GM19239 (cell line): Measurements from ENCODE around the gene ADARB2.

Source experiments
- DNase-seq: peaks from one replicate; pipeline ENCODE4 v3.0.0; 2011; ENCODE audit warnings: low spot score; ENCODE audit not compliant: insufficient read length
- FAIRE-seq: peaks from 2 replicates; lab custom pipeline; 2011; peaks lifted over from hg19 to GRCh38; lab: Jason Lieb, UNC

The ADARB2 gene

DNA sequence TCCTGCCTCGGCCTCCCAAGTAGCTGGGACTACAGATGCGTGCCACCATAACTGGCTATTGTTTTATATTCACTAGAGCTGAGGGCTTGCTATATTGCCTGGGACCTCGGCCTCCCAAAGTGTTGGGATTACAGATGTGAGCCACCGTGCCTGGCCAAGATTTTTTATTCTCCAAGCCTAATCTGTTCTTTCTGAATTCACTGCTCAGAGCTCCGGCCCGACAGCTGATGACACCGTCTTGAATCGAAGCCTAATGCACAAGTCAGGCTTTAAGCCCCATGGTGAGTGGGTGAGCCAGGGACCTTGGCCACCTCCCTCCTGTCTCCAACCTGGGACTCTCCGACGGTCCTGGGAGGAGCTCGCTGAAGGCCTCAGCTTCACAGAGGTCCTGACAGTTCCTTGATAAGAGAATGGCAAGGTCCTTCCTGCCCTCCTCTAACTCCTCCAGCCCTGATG lies 342.3 kb downstream of the ADARB2 start:
- DNase-seq = no peak
- FAIRE-seq = no peak

DNA sequence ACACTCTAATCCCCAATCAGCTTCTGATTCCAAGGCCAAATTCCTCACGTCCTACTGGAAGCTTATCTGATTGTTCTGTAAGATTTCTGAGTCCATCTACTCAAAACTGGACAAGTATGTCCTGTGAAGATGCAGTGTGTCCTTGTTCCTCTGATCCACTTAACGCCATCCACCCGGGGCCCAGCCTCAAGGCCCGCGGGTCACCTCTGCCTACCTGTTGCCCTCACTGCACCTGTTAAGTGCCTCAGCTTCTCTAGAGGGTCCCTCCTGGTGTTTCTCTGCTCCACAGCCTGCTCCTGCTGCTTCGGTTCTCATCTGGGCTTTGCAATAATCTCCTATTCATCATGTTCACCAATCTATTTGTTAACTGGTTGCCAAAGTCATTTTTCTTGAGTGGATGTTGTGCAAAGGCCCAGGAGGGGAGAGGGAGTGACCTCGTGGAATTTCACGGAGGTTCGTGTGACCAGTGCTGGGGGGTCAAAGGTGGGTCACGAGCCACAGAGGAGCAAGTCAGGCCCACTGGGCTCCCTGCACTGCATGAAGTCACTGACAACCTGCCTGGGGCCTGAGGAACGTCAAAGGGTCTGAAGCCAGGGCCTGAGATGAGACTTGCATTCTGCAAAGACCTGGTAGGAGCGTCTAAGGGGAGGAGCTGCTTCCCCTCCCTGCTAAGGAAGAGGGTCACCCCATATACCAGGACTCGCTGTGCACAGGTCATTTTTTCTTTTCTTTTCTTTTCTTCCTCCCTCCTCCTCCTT lies 343.0 kb downstream of the ADARB2 start:
- FAIRE-seq (no peak), DNase-seq (no peak)

DNA sequence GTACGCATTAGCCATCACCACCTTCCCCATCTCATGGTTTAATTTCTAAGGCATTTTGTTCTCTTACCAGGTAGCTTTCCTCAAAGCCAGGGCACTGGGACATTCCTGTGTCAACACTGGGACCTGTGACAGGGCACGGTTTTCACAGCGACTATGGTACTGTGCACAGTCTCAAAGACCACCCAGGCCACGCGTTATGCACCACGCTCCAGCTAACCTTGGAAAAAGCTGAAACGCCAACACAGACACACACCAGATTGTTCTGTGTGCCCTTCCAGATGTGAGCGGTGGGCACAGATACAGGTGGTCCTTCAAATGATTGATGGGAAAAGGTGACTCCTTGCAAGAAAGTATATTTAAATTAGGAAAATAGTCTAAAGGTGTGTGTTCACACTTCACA lies 343.8 kb downstream of the ADARB2 start:
- no peak for FAIRE-seq
- DNase-seq = no peak

DNA sequence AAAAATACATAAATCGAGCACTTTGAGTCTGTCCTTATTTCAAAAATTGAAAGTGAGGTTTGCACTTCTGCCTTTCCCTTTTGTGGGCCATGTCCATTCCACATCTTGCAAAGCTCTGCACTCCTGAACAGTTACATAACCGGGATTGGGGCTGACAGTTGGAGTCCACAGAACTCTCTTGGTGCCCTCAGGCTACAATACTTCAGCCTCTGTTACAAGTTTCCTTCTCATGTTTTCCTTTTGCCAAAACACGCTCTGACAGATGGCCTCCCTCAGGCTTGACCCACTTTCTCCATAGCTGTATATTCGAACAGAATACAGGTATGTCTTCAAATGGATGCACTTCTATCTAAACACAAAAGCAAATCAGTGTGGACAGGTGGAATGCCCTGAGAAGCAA lies 345.2 kb downstream of the ADARB2 start:
- DNase-seq (no peak), FAIRE-seq (no peak)

DNA sequence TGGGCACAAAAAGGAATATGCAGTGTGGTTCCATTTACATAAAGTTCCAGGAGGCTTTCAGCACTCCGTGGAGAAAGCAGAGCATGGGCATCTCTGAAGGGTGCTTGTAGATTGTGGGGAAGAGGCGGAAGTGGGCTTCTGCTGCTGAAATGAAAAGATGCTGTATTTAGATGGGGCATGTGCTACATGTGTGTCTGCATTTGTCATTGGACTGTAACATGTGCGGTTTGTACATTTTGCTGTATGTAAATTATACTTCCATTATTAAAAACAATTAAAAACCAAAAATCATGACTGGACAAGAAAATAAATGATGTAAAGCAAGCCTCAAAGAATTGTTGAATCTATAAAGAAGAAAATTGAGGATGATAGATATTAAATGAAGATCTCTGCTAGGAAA lies 347.1 kb downstream of the ADARB2 start:
- FAIRE-seq = no peak

DNA sequence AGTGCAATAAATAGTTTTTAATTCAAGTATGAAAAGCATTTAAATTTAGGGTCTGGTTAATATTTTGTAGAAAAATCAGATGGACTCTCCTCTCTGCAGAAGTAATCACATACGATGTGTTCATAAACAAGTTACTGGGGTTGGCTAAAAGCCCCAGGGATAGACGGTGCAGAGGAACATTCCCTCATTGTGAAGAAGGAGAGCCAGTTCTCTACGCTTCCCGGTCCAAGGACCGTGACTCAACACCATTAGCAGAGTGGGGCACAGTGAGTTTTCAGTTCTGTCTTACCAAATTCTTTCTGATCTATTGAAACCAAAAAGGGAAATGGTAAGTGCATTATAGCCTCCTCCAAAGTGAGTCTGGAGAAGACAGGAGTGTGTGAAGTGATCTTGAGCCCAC lies 353.3 kb downstream of the ADARB2 start:
- DNase-seq (no peak), FAIRE-seq (no peak)

More for the DNA sequence above, 347.1 kb downstream of the ADARB2 start:
- DNase-seq = no peak

DNA sequence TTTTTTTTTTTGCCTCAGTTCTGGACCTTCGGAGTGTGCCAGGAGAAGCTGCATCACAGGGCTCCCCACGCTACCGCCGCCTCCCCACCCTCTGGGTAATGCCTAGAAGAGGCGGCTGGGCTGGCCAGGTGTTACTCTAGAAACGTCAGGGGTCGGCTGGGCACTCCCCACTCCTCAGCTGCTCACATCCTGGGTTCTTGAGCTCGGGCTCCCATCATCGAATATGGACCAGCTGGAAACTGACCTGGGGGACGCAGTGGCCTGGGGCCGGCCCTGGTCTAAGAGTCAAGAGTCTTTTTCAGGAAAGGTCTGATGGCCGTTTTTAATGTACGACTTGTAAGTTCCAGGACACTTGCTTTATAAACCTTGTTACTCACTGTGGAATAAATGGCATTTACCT lies 354.6 kb downstream of the ADARB2 start:
- DNase-seq (no peak), FAIRE-seq (no peak)

GRCh38 chr10:1381339-1381738 lies 356.0 kb downstream of the ADARB2 start:
- FAIRE-seq = no peak
- no peak for DNase-seq

DNA sequence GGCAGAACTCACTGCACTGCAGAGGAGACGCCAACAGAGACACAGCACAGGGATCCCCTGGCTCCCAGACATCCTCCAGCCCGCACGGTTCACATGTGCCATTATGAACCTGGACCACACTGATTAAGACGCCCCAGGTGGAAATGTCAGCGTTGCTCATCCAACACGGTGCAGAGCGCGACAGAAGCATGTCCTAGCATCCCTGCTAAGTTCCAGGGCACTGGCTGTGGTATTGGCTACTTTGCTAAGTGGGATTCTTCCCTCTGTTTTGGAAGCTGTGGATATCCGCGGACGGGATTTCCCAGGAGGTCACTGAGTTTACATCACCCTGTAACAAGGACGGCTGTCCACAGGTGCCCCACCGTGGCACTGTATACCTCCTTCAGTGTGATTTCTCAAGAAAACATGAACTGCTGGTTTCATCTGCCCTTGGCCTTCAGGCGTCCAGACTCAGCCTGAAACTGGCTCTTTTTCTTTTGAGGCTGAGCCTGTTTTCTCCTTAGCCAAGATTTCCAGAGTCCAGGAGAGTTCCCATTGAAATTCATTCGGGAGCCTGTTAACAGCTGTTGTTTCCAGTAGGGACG lies 357.1 kb downstream of the ADARB2 start:
- FAIRE-seq (no peak), DNase-seq (no peak)

DNA sequence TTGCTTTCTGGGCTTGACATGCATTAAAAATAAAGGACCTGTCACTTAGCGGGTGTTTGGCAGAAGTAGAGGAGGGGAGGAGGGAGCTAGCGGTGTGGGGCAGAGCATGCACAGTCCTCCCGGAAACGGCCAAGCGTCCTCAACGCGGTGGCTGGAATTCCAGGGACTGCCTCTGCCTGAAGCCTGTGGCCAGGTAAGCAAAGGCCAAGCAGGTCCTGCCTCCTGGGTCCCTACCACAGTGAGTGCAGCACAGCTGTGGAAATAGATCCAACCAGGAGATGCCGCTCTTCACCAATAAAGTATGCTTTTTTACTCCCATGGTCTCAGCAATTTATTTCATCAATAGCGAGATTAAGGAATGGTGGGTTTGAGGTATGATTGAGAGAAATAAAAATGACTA lies 357.7 kb downstream of the ADARB2 start:
- FAIRE-seq = no peak

GRCh38 chr10:1378473-1378872 lies 358.9 kb downstream of the ADARB2 start:
- DNase-seq = no peak
- no peak for FAIRE-seq

More for the DNA sequence above, 357.7 kb downstream of the ADARB2 start:
- DNase-seq = no peak

- no peak for FAIRE-seq
These were observed 359.5 kb downstream of the ADARB2 start for GRCh38 chr10:1377740-1378397.

DNA sequence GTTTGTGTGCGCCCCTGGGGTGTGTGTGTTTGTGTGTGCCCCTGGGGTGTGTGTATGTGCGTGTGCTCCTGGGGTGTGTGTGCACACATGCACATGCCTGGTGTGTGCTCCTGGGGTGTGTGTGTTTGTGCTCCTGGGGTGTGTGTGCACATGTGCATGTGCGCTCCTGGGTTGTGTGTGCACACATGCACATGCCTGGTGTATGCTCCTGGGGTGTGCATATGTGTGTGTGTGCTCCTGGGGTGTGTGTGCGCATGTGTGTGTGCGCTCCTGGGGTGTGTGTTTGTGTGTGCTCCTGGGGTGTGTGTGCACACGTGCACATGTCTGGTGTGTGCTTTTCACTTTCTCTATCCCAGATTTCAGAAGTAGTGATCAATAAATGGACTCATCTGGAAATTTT lies 360.1 kb downstream of the ADARB2 start:
- FAIRE-seq = no peak

More at GRCh38 chr10:1377740-1378397, 359.5 kb downstream of the ADARB2 start:
- DNase-seq = no peak

DNA sequence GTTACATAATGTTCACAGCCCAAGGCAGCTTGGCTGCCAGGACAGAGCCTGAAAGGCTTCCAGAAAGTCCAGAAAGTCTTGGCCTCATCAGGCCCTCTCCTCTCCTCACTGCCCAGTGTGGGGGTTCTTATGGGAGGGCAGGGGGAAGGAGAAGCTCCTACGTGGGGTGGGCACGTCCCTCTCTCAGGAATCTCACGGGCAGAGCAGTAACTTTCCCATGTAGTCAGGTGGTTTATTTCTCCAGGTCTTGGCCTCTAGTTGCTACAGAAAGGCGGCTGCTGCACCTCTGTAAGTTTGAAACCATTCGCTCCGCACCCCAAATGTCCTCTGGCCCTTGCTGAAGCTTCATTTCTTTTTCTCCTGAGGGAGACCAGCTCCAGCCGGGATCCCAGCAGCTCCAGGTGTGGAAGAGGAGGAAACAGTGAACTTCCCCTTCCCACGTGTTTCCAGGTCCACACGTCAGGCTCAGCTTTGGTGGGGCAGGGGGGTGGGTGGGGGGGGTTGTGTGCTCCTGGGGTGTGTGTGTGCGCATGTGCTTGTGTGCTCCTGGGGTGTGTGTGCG lies 360.9 kb downstream of the ADARB2 start:
- no peak for FAIRE-seq
- DNase-seq = no peak

More for the DNA sequence above, 360.1 kb downstream of the ADARB2 start:
- no peak for DNase-seq

DNA sequence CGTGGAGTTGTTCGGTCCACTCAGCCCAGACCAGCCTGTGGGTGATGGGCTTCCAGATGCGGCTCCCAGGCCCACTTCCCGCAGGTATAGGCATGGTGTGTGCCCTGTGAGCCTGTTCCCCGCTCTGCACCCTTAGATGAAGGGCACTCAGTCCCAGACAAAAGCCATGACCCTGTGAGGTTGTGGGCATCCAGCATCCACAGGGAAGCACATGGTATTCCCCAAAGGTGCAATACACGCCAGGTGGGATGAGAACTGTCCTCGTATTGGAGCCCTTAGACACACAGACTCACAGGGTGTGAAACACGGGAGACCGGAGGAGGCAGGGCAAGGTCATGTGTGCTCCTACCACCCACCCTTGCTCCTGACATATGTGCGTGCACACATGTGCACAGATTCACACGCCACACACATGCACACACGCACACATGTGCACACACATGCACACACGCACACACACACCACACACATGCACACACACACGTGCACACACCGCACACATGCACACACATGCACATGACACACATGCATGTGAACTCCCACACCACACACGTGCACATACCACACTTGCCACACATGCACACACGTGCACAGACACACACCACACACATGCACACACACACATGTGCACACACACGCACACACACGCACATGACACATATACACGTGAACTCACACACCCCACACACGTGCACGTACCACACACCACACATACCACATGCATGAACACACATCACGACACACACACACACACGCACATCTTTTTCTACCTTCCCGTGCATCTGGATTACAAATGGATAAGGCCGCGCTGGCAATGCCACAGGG lies 361.8 kb downstream of the ADARB2 start:
- DNase-seq (no peak), FAIRE-seq (no peak)

DNA sequence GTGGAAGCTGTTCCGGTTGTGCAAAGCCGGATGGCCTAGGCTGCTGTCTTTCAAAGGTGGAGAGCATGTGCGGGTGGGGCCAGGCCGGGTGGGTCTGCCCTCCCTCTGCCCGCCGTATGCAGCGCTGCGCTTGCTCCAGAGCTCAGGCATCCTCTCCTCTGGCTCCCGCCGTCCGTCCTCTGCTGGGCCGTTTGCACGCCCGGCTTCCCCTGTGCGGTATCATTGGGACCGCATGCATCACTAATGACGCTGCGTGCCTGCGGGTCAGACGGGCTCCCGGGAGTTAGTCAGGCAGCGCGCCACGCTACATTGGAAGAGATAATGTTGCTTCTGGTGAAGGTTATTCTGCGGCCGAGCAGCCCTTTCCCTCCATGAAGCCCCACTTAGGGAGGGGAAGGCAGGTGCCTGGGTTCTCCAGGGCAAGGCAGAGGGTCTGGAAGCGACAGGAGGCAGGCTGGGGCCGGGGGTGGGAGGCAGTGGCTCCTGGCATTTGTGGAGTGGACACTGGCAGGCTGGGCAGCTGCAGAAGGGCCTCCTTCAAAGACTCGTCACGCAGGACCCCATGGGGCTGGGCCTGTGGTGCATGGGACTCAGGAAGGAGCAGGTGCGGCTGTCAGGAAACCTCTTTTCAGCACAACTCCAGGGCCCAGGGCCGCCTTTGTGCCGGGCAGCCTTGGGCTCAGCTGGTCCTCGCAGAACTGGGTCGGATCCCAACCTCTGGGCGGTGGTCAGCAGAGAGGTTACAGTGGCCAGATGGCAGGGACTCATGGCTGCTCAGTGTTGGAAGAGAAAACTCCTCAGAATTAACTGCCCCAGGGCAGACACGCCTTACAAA lies 362.6 kb downstream of the ADARB2 start:
- FAIRE-seq (no peak), DNase-seq (no peak)

GRCh38 chr10:1373287-1373686 lies 364.0 kb downstream of the ADARB2 start:
- DNase-seq = no peak
- FAIRE-seq = no peak

DNA sequence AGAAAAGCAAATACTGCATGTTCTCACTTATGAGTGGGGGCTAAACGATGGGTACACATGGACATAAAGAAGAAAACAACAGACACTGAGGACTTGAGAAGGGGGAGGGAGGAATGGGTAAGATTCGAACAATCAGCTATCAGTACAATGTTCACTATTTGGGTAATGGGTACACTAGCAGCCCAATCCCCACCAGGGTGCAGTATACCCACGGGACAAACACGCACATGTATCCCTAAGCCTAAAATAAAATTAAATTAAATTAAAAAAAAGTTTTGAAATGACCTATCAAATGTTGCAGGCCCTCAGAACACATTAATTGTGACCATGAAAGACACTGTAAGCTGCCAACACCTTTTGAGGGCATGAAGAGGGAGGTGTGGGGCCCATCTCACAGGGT lies 365.1 kb downstream of the ADARB2 start:
- FAIRE-seq (no peak), DNase-seq (no peak)

- no peak for DNase-seq
These were observed 367.0 kb downstream of the ADARB2 start for GRCh38 chr10:1370298-1370697.

More at GRCh38 chr10:1370298-1370697, 367.0 kb downstream of the ADARB2 start:
- FAIRE-seq = no peak
